ENCODE results near the gene TLE1. TPM values are rescaled to one million over a fixed set of nuclear protein-coding genes. Genes with fewer than 3 reads are reported as not detected.

TLE1 gene
- total RNA-seq, 2 donors from 2014 or later: 43.8 to 54.8 TPM

DNA sequence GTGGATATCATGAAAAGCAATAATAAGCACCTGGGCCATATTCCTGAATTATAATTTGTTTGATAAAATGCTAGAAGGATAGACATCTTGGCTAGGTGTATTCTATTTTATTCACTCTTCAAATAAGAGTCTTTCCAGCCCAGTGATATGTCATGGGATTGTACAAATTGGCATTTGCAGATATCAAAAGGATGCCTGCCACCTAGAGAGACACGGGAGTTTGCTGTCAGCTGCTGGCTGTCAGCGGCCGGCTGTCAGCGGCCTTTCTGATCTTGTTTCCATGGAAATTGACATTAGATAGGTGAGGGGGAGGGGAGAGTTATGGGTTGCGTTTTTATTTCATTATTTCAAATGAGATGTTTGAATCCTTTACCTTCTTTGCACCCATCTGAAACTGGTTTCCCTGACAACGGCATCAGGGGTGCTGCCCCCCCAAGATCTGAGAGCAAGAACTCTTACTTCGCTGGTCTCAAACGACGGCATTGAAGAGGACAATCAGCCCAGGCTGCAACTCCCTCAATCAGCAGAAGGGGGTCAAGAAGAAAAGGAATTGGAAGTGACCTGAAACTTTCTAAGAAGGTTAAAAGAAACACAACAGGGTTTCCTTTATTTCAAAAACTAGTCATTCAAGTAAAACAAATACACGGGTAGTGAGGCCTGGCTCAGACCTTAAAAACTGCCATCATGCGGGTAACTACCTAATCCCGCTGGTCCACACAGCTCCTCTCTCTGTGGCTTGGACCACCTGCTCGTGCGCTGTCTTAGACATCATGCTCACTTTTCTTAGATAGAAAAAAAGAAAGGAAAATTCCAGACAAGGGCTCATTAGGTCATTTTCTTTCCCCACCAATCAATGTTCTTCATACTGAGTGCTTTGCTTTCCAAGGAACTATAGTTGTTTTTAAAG is 115.7 kb downstream of the TLE1 start:
- Histone ChIP-seq H3K9me3 (no peaks in the 10 kb centered on the region), H3K4me1 (no peaks in the 10 kb centered on the region), H3K9ac (ENCODE audit: low read depth in 2 of 2, low read length in 2 of 2) (no peak overlapping the region), H3K27ac (no peak overlapping the region), H3K27me3 (no peaks in the 10 kb centered on the region), H3K4me3 (no peak overlapping the region), H3K36me3 (no peaks in the 10 kb centered on the region)
- DNase-seq: no peak
- intact Hi-C loops (cut with DNase I): no loop called here
- TF ChIP-seq, protein P1, sequence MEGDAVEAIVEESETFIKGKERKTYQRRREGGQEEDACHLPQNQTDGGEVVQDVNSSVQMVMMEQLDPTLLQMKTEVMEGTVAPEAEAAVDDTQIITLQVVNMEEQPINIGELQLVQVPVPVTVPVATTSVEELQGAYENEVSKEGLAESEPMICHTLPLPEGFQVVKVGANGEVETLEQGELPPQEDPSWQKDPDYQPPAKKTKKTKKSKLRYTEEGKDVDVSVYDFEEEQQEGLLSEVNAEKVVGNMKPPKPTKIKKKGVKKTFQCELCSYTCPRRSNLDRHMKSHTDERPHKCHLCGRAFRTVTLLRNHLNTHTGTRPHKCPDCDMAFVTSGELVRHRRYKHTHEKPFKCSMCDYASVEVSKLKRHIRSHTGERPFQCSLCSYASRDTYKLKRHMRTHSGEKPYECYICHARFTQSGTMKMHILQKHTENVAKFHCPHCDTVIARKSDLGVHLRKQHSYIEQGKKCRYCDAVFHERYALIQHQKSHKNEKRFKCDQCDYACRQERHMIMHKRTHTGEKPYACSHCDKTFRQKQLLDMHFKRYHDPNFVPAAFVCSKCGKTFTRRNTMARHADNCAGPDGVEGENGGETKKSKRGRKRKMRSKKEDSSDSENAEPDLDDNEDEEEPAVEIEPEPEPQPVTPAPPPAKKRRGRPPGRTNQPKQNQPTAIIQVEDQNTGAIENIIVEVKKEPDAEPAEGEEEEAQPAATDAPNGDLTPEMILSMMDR (IDR thresholded peaks at IDR 0.05): no peak

DNA sequence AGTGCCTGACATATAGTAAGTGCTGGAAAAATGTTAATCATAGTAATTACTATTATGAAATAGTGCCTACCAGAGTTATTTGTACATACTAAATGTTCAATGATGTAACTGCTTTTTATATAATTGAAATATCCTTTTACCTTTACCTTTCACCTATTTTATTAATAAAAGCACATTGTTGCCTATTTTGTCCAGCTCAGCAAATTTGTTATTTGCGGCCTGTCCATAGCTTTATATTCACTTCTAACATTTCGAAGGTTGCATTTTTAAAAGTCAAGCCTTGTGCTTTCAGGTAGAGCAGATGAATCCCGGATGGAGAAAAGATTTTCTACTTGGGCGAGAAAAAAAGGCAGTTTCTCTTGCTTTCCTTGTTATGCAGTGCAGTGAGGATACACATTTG is 119.3 kb downstream of the TLE1 start:
- intact Hi-C loops (cut with DNase I): no loop called here
- no peaks in the 10 kb centered on the region for H3K27me3 ChIP-seq
- H3K9me3 ChIP-seq: no peaks in the 10 kb centered on the region
- H3K36me3 ChIP-seq: no peaks in the 10 kb centered on the region
- no peak overlapping the region for H3K9ac ChIP-seq (ENCODE audit: low read depth in 2 of 2, low read length in 2 of 2)
- DNase-seq: no peak
- TF ChIP-seq, protein P1 (IDR thresholded peaks at IDR 0.05): no peak
- H3K4me1 ChIP-seq: no peaks in the 10 kb centered on the region
- no peak overlapping the region for H3K4me3 ChIP-seq
- H3K27ac ChIP-seq: no peak overlapping the region

DNA sequence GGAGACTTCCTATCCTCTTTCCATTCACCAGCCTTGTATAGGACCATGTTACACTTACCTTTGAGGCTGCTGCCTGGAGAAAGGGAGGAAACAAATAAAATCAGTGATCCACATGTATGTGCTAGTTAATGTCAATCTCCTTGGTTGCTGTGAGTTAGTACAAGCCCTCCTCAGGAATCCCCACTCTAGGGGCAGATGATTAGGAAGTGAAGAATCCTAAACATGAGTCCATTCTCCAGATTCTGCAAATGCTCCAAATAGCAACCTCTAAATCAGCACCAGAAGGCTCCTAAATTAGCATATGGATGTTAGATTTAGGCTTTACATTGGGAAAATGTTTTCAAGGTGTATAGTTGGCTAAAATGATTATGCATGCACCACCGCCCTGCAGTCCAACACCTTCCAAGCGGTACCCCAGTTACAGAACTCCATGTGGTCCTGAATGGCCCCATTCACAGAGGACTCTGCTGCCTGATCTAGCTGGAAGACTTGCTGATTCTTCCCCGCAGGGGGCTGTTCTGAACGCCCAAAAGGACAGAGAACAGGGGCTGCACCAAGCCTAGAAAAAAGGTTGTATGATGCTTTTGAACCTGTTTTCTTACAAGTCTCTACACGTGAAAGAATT is 123.2 kb downstream of the TLE1 start:
- intact Hi-C loops (cut with DNase I): no loop called here
- no peak overlapping the region for H3K4me3 ChIP-seq
- no peak for DNase-seq
- H3K27ac ChIP-seq: peak overlapping the region; percentile 68
- H3K9ac ChIP-seq (ENCODE audit: low read depth in 2 of 2, low read length in 2 of 2): no peak overlapping the region
- no peaks in the 10 kb centered on the region for H3K9me3 ChIP-seq
- TF ChIP-seq, protein P1 (IDR thresholded peaks at IDR 0.05): no peak
- H3K4me1 ChIP-seq: no peaks in the 10 kb centered on the region
- no peaks in the 10 kb centered on the region for H3K36me3 ChIP-seq
- H3K27me3 ChIP-seq: no peaks in the 10 kb centered on the region

DNA sequence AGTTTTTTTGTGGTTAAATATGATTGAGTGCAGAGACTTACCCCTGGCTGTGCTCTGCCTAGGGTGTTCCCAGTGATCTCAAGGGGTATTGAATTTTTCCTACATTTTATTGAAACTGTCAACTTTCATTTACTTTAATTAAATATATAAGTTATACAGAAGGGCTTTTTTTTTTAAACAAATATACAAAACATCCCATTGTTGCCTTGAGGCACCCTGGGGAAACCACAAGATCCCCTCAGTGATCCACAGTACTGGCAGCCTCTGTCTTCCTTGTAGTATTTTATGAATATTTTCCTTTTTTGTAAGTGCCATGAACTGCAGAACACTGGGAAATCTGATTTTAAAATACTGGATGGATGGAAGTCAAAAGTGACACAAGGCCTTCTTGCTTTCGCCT is 123.7 kb downstream of the TLE1 start:
- Histone ChIP-seq H3K4me3 (no peak overlapping the region), H3K36me3 (no peaks in the 10 kb centered on the region), H3K27me3 (no peaks in the 10 kb centered on the region), H3K9ac (ENCODE audit: low read depth in 2 of 2, low read length in 2 of 2) (no peak overlapping the region), H3K9me3 (no peaks in the 10 kb centered on the region), H3K27ac (peak overlapping the region; percentile 68), H3K4me1 (no peaks in the 10 kb centered on the region)
- TF ChIP-seq, protein P1 (IDR thresholded peaks at IDR 0.05): no peak
- intact Hi-C loops (cut with DNase I): no loop called here
- DNase-seq: no peak

DNA sequence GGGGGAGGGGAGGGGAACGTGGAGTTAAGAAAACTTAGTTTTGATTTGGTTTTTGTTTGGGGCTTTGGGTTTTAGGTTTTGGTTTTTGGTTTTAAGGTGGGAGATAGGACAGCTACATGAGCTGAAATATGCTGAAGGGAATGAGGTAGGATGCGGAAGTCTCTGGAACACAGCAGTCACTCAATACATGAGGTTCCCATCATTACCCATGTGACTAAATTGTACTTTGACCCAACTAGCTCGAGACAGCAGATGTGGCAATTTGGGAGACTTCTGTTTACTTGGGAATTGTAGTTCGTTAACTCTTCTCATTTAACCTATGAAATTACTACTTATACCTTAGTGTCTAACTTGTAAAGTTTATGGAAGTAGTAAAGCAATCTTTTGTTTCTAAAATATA is 124.2 kb downstream of the TLE1 start:
- TF ChIP-seq, protein P1 (IDR thresholded peaks at IDR 0.05): no peak
- H3K36me3 ChIP-seq: no peaks in the 10 kb centered on the region
- intact Hi-C loops (cut with DNase I): no loop called here
- H3K9ac ChIP-seq (ENCODE audit: low read depth in 2 of 2, low read length in 2 of 2): no peak overlapping the region
- no peak overlapping the region for H3K4me3 ChIP-seq
- no peaks in the 10 kb centered on the region for H3K27me3 ChIP-seq
- peak; percentile 64 for DNase-seq
- no peaks in the 10 kb centered on the region for H3K4me1 ChIP-seq
- peak overlapping the region; percentile 68 for H3K27ac ChIP-seq
- H3K9me3 ChIP-seq: no peaks in the 10 kb centered on the region

Measured in colonic mucosa (tissue), 4 donors.